ENCODE data around the gene CNOT2.

- TF ChIP-seq POLR2A (IDR thresholded peaks at IDR 0.05; ENCODE audit: low read length) (no peak), GATA1 (IDR thresholded peaks at IDR 0.05; ENCODE audit: low read depth, low read length) (no peak)
These were observed 24.3 kb downstream of the CNOT2 start for GRCh38 chr12:70267550-70267949.

Data from erythroblast (primary cell).